ENCODE results near the gene COG7.

The COG7 gene

GRCh38 chr16:23387666-23388065, 65.3 kb downstream of the COG7 start (continued):
- TF ChIP-seq ZNF398 (tag by site-specific recombination; IDR thresholded peaks at IDR 0.05) (no peak), MZF1 (tag by site-specific recombination; IDR thresholded peaks at IDR 0.05; ENCODE audit: borderline replicate concordance) (no peak), ZNF791 (tag by site-specific recombination; IDR thresholded peaks at IDR 0.05) (no peak), ZNF10 (tag by site-specific recombination; IDR thresholded peaks at IDR 0.05) (no peak), ZNF155 (tag by site-specific recombination; IDR thresholded peaks at IDR 0.05) (no peak), ZNF350 (tag by site-specific recombination; IDR thresholded peaks at IDR 0.05) (no peak)

DNA sequence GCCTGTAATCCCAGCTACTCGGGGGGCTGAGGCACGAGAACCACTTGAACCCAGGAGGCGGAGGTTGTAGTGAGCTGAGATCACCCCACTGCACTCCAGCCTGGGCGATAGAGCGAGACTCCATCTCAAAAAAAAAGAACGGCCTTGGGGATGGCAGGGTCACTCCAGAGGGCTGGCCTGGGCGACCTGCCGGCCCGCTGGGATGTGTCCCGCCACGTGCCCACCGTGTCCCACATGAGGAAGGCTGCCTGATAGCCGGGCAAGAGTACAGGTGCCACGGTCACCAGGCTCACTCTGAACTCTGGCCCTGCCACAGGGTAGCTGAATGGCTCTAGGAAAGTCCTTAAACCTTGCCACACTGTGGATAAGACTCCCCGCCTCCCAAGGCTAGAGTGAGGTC, 67.5 kb downstream of the COG7 start:
- no peak for TF ChIP-seq PRDM10 (tag by site-specific recombination; IDR thresholded peaks at IDR 0.05)
- POLR2A ChIA-PET, result no interaction called here
- Histone ChIP-seq H3K4me3 (ENCODE audit: low read depth, low read length) (no peak overlapping the region), H3K4me1 (ENCODE audit: control insufficient read depth, insufficient read depth, low read length) (no peaks in the 10 kb centered on the region), H3K36me3 (ENCODE audit: control insufficient read depth in 2 of 2, insufficient read depth in 1 of 2, low read length in 2 of 2) (peaks cover 0 to 11% of the 10 kb centered on the region in 2 experiments; a peak in 2 of 3 replicates), H3K27ac (ENCODE audit: extremely low read depth, low read depth, low read length) (no peak overlapping the region), H3K9me3 (ENCODE audit: control insufficient read depth, insufficient read depth, low read depth, low read length) (no peaks in the 10 kb centered on the region)
- CTCF ChIA-PET, result interaction anchor here (0.6 kb wide), 1 partner anchor 45 kb away, joined by 3 read pairs; no protein-coding TSS in a partner anchor

DNA sequence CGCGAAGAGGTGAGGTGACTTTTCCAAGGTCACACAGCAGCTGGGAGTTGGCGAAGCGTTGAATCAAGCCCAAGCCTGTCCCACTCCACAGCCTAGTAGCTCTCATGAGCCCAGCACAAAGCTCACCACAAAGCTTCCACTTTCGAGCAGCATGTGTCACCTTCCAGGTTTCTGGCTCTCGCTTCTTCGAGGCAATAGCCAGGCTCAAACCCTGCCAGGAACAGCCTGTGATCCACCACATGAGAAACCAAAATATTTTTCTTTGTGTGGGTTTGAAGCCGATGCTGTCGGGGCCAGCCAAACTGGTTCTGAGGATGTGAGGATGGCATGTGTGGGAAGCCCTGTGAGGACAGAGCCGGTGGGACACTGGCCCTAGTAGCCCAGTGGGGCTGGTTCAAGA, 68.1 kb downstream of the COG7 start:
- Histone ChIP-seq H3K4me3 (ENCODE audit: low read depth, low read length) (no peak overlapping the region), H3K36me3 (ENCODE audit: control insufficient read depth in 2 of 2, insufficient read depth in 1 of 2, low read length in 2 of 2) (peaks cover 0 to 11% of the 10 kb centered on the region in 2 experiments; a peak in 2 of 3 replicates), H3K27ac (ENCODE audit: extremely low read depth, low read depth, low read length) (no peak overlapping the region), H3K4me1 (ENCODE audit: control insufficient read depth, insufficient read depth, low read length) (no peaks in the 10 kb centered on the region), H3K9me3 (ENCODE audit: control insufficient read depth, insufficient read depth, low read depth, low read length) (no peaks in the 10 kb centered on the region)
- CTCF ChIA-PET, result no interaction called here
- POLR2A ChIA-PET, result no interaction called here
- TF ChIP-seq SETDB1 (IDR thresholded peaks at IDR 0.05; ENCODE audit: insufficient read length, low read length) (no peak), CTCF (tag by site-specific recombination; IDR thresholded peaks at IDR 0.05) (no peak), ZNF169 (tag by site-specific recombination; IDR thresholded peaks at IDR 0.05) (no peak), ZNF707 (tag by site-specific recombination; IDR thresholded peaks at IDR 0.05) (no peak), PRDM10 (tag by site-specific recombination; IDR thresholded peaks at IDR 0.05) (no peak), ZBTB8A (tag by site-specific recombination; IDR thresholded peaks at IDR 0.05) (no peak), ZNF202 (tag by site-specific recombination; IDR thresholded peaks at IDR 0.05; ENCODE audit: borderline replicate concordance) (no peak), ZNF449 (tag by site-specific recombination; IDR thresholded peaks at IDR 0.05) (no peak)
- TF ChIP-seq, protein P1, sequence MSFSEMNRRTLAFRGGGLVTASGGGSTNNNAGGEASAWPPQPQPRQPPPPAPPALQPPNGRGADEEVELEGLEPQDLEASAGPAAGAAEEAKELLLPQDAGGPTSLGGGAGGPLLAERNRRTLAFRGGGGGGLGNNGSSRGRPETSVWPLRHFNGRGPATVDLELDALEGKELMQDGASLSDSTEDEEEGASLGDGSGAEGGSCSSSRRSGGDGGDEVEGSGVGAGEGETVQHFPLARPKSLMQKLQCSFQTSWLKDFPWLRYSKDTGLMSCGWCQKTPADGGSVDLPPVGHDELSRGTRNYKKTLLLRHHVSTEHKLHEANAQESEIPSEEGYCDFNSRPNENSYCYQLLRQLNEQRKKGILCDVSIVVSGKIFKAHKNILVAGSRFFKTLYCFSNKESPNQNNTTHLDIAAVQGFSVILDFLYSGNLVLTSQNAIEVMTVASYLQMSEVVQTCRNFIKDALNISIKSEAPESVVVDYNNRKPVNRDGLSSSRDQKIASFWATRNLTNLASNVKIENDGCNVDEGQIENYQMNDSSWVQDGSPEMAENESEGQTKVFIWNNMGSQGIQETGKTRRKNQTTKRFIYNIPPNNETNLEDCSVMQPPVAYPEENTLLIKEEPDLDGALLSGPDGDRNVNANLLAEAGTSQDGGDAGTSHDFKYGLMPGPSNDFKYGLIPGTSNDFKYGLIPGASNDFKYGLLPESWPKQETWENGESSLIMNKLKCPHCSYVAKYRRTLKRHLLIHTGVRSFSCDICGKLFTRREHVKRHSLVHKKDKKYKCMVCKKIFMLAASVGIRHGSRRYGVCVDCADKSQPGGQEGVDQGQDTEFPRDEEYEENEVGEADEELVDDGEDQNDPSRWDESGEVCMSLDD (tag by site-specific recombination; IDR thresholded peaks at IDR 0.05), result no peak
